ENCODE results near the gene BTC. TPM values are rescaled to one million over a fixed set of nuclear protein-coding genes. Genes with fewer than 3 reads are reported as not detected.

Gene BTC
- total RNA-seq, 1 experiment from 2014 or later, result not detected

- H4K5ac ChIP-seq (ENCODE audit: insufficient read length, low read depth, low read length), result no peak overlapping the region
- no peaks in the 10 kb centered on the region for H3K9me3 ChIP-seq (ENCODE audit: control insufficient read depth, low read depth, low read length)
- no peak overlapping the region for H3K4me2 ChIP-seq (ENCODE audit: insufficient read depth, insufficient read length, low read length)
- no peaks in the 10 kb centered on the region for H3K4me1 ChIP-seq (ENCODE audit: insufficient read depth, low read length)
- no peaks in the 10 kb centered on the region for H3K27me3 ChIP-seq (ENCODE audit: insufficient read depth, low read length)
- H4K8ac ChIP-seq (replicated peaks; ENCODE audit: insufficient read length, low read depth, low read length), result no peak overlapping the region
- H2BK20ac ChIP-seq (ENCODE audit: low read depth, low read length, poor library complexity, severe bottlenecking), result no peak overlapping the region
- no peak overlapping the region for H3K56ac ChIP-seq (ENCODE audit: insufficient read length, low read depth, low read length)
- no peak overlapping the region for H2BK12ac ChIP-seq (ENCODE audit: insufficient read length, low read depth, low read length)
- H4K20me1 ChIP-seq (ENCODE audit: control insufficient read depth, insufficient read depth, insufficient read length), result no peaks in the 10 kb centered on the region
- no peak overlapping the region for H3K4ac ChIP-seq (ENCODE audit: low read depth, low read length)
- no peaks in the 10 kb centered on the region; the same call in 1 of the 2 replicates for H3K27me3 Mint-ChIP-seq (ENCODE audit: low read depth)
- no peak for DNase-seq
- no peaks in the 10 kb centered on the region for H3K4me1 Mint-ChIP-seq
- no peaks in the 10 kb centered on the region for H3K79me2 ChIP-seq (ENCODE audit: insufficient read depth, low read length)
- H2AFZ ChIP-seq (ENCODE audit: low read length), result no peak overlapping the region
- H3K79me1 ChIP-seq (ENCODE audit: insufficient read depth, low read depth, low read length, poor library complexity, severe bottlenecking), result no peaks in the 10 kb centered on the region
- no peak overlapping the region for H2AK5ac ChIP-seq (ENCODE audit: insufficient read length, low read length)
- H3K36me3 Mint-ChIP-seq (ENCODE audit: insufficient read depth in 1 of 3, low read depth in 3 of 3), result no peaks in the 10 kb centered on the region
- no peak overlapping the region for H4K91ac ChIP-seq (ENCODE audit: insufficient read length, low read depth, low read length)
- no peak overlapping the region for H3T11ph ChIP-seq (ENCODE audit: low read length)
- no peak for TF ChIP-seq CTCF (conservative IDR thresholded peaks at IDR 0.05)
- no peak overlapping the region for H3K23ac ChIP-seq (ENCODE audit: insufficient read length, low read depth, low read length)
- no peaks in the 10 kb centered on the region for H3K9me3 Mint-ChIP-seq
- no CpG with 5 or more reads among the region's 1 CpG for WGBS (ENCODE audit: extremely low coverage, insufficient read length, low lambda C conversion rate)
- no peaks in the 10 kb centered on the region for H3K23me2 ChIP-seq (ENCODE audit: insufficient read length, low read depth, low read length, poor library complexity, severe bottlenecking)
- H2BK120ac ChIP-seq (ENCODE audit: low read depth, low read length, poor library complexity, severe bottlenecking), result no peak overlapping the region
- H3K4me3 Mint-ChIP-seq, result no peak overlapping the region
- no peak overlapping the region for H2BK15ac ChIP-seq (ENCODE audit: low read depth, low read length)
- H2BK5ac ChIP-seq (ENCODE audit: insufficient read length, low read length), result no peak overlapping the region
- H3K9ac ChIP-seq (ENCODE audit: extremely low read depth, insufficient read length, low read length), result no peak overlapping the region
- H3K27ac Mint-ChIP-seq, result no peak overlapping the region
- no peak overlapping the region for H3K27ac ChIP-seq (ENCODE audit: insufficient read length, low read depth, low read length)
- no peak overlapping the region for H3K14ac ChIP-seq (ENCODE audit: insufficient read depth, low read length)
- no peak overlapping the region for H3K18ac ChIP-seq (ENCODE audit: insufficient read length, low read depth, low read length)
Measured at GRCh38 chr4:74742185-74742584, 52.1 kb downstream of the BTC start.
